HG03460 (cell line): Measurements from ENCODE around the gene TTLL11.

Experiments used
- ATAC-seq: cut with Tn5 transposase; IDR thresholded peaks from one replicate; pipeline ENCODE4 v1.9.1; 2021; ENCODE audit not compliant: unreplicated experiment

TTLL11 gene

GRCh38 chr9:121818841-121819427, 274.2 kb downstream of the TTLL11 start:
- ATAC-seq: no peak

GRCh38 chr9:121818016-121818661, 275.0 kb downstream of the TTLL11 start:
- ATAC-seq: no peak

- ATAC-seq: no peak
Observed at GRCh38 chr9:121817476-121817875, 275.6 kb downstream of the TTLL11 start.

GRCh38 chr9:121816845-121817450, 276.2 kb downstream of the TTLL11 start:
- ATAC-seq: no peak

GRCh38 chr9:121816449-121816817, 276.7 kb downstream of the TTLL11 start:
- no peak for ATAC-seq

- no peak for ATAC-seq
Observed at GRCh38 chr9:121815546-121816448, 277.3 kb downstream of the TTLL11 start.

GRCh38 chr9:121815084-121815483, 278.0 kb downstream of the TTLL11 start:
- ATAC-seq: no peak

GRCh38 chr9:121814594-121814993, 278.5 kb downstream of the TTLL11 start:
- no peak for ATAC-seq

- no peak for ATAC-seq
Observed at GRCh38 chr9:121813519-121814210, 279.4 kb downstream of the TTLL11 start.

- no peak for ATAC-seq
Observed at GRCh38 chr9:121812159-121812735, 280.9 kb downstream of the TTLL11 start.

GRCh38 chr9:121811751-121812150, 281.4 kb downstream of the TTLL11 start:
- ATAC-seq: no peak

GRCh38 chr9:121811140-121811539, 282.0 kb downstream of the TTLL11 start:
- no peak for ATAC-seq

GRCh38 chr9:121810489-121810888, 282.6 kb downstream of the TTLL11 start:
- no peak for ATAC-seq

GRCh38 chr9:121809356-121810050, 283.6 kb downstream of the TTLL11 start:
- no peak for ATAC-seq

- no peak for ATAC-seq
Observed at GRCh38 chr9:121808781-121809180, 284.3 kb downstream of the TTLL11 start.

- ATAC-seq: no peak
Observed at GRCh38 chr9:121807823-121808278, 285.3 kb downstream of the TTLL11 start.

- no peak for ATAC-seq
Observed at GRCh38 chr9:121807069-121807822, 285.9 kb downstream of the TTLL11 start.

GRCh38 chr9:121802753-121803152, 290.4 kb downstream of the TTLL11 start:
- no peak for ATAC-seq

GRCh38 chr9:121801579-121801978, 291.5 kb downstream of the TTLL11 start:
- no peak for ATAC-seq
